Head of caudate nucleus (tissue), 42 donors: ENCODE data around the gene LRRC55.

Source experiments
- DNase-seq, 42 donors: peaks; one replicate each; pipeline versions ENCODE4 v3.0.0 to v3.0.0-alpha.2; 2020 to 2021; ENCODE audit warnings: mixed read lengths in 7 of 42
- intact Hi-C: fragments of 100-400 bp; cut with DNase I; formaldehyde crosslinking; loops from one replicate; pipeline ENCODE4 v1.15.0; 2022

LRRC55 gene

GRCh38 chr11:57196596-57196995 is 14.8 kb downstream of the LRRC55 start:
- intact Hi-C loops = no loop called here
- DNase-seq = no peak

GRCh38 chr11:57197762-57198161 is 16.0 kb downstream of the LRRC55 start:
- intact Hi-C loops = no loop called here
- DNase-seq = no peak

- intact Hi-C loops = no loop called here
- DNase-seq = no peak
Observed at GRCh38 chr11:57199330-57199729, 17.6 kb downstream of the LRRC55 start.

GRCh38 chr11:57200917-57201316 is 19.2 kb downstream of the LRRC55 start:
- DNase-seq = no peak
- intact Hi-C loops = no loop called here

- peak in 15 of 42 donors; percentile 10 to 78 (median 37) for DNase-seq
- intact Hi-C loops = no loop called here
Observed at GRCh38 chr11:57202281-57202680, 20.5 kb downstream of the LRRC55 start.

- no peak for DNase-seq
- intact Hi-C loops = no loop called here
Observed at GRCh38 chr11:57203359-57203758, 21.6 kb downstream of the LRRC55 start.

- intact Hi-C loops = no loop called here
- DNase-seq = no peak
Observed at GRCh38 chr11:57203882-57204480, 22.2 kb downstream of the LRRC55 start.

GRCh38 chr11:57205041-57205641 is 23.4 kb downstream of the LRRC55 start:
- peak in 11 of 42 donors; percentile 17 to 53 (median 29) for DNase-seq
- intact Hi-C loops = no loop called here

- DNase-seq = no peak
- intact Hi-C loops = no loop called here
Observed at GRCh38 chr11:57207168-57207567, 25.4 kb downstream of the LRRC55 start.

GRCh38 chr11:57210781-57211180 is 29.0 kb downstream of the LRRC55 start:
- no peak for DNase-seq
- intact Hi-C loops = no loop called here

GRCh38 chr11:57213342-57214097 is 31.8 kb downstream of the LRRC55 start:
- intact Hi-C loops = no loop called here
- DNase-seq = peak in 1 of 42 donors; percentile 42

- DNase-seq = no peak
- intact Hi-C loops = no loop called here
Observed at GRCh38 chr11:57214098-57214417, 32.3 kb downstream of the LRRC55 start.

- DNase-seq = no peak
- intact Hi-C loops = no loop called here
Observed at GRCh38 chr11:57214494-57214893, 32.7 kb downstream of the LRRC55 start.

- DNase-seq = no peak
- intact Hi-C loops = no loop called here
Observed at GRCh38 chr11:57216463-57216862, 34.7 kb downstream of the LRRC55 start.

GRCh38 chr11:57217053-57217452 is 35.3 kb downstream of the LRRC55 start:
- intact Hi-C loops = no loop called here
- no peak for DNase-seq

- intact Hi-C loops = no loop called here
- peak in 3 of 42 donors; percentile 18 to 52 (median 30) for DNase-seq
Observed at GRCh38 chr11:57219021-57219627, 37.4 kb downstream of the LRRC55 start.

- intact Hi-C loops = no loop called here
- DNase-seq = no peak
Observed at GRCh38 chr11:57222239-57222638, 40.5 kb downstream of the LRRC55 start.

GRCh38 chr11:57223601-57224000 is 41.8 kb downstream of the LRRC55 start:
- intact Hi-C loops = no loop called here
- no peak for DNase-seq

GRCh38 chr11:57224128-57224527 is 42.4 kb downstream of the LRRC55 start:
- intact Hi-C loops = no loop called here
- peak in 11 of 42 donors; percentile 6 to 75 (median 30) for DNase-seq

- DNase-seq = no peak
- intact Hi-C loops = no loop called here
Observed at GRCh38 chr11:57224537-57224936, 42.8 kb downstream of the LRRC55 start.
